Liver (tissue), 3 donors: ENCODE results near the gene RTBDN.

Source experiments
- FOXA1 ChIP-seq: IDR thresholded peaks from 2 replicates; pipeline ENCODE4 v1.6.1; 2016; ENCODE audit warnings: antibody characterized with exemption
- JUND ChIP-seq, 2 donors: IDR thresholded peaks; 2 replicates each; pipeline ENCODE4 v1.6.1; 2016; ENCODE audit warnings: antibody characterized with exemption in 2 of 2
- SP1 ChIP-seq: IDR thresholded peaks from 2 replicates; pipeline ENCODE4 v1.6.1; 2018; ENCODE audit warnings: antibody characterized with exemption, mild to moderate bottlenecking
- TF ChIP-seq, protein P1 (sequence below): fragments of 150-350 bp; IDR thresholded peaks from 2 replicates; pipeline ENCODE4 v1.5.1; 2017; ENCODE audit warnings: improper control_type of control experiment, low read depth, low read length; ENCODE audit not compliant: missing input control
- donor health status: healthy.
- donor health status: healthy.

DNA sequence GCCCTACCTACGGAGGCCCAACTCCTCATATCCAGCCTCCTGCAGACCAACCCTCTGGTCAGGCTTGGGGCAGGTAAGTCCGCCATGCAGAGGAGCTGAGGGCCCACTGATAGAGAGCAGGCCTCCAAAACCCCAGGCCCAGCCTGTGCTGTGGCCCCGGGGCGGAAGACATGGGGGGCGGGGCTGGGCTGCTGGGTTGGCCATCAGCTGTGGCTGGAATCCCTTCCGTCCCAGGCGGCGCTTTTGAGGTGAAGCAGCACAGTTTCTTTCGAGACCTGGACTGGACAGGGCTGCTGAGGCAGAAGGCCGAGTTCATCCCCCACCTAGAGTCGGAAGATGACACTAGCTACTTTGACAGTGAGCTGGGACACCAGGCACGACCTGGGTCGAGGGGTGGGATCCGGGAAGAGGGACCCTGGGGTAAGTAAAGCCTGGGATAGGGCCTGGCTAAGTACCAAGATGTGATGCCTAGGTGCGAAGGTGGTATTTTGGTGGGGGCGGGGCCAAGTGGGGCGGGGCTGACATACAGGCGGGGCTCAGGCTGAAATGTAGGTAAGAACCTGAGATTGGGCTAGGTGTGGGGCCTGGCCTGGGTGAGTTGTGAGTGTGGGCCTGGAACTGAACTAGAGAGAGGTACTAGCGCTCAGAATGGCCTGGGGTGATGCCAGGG lies 31.5 kb upstream of the RTBDN start:
- TF ChIP-seq JUND (IDR thresholded peaks at IDR 0.05) (no peak), FOXA1 (no peak), SP1 (no peak)
- TF ChIP-seq, protein P1, sequence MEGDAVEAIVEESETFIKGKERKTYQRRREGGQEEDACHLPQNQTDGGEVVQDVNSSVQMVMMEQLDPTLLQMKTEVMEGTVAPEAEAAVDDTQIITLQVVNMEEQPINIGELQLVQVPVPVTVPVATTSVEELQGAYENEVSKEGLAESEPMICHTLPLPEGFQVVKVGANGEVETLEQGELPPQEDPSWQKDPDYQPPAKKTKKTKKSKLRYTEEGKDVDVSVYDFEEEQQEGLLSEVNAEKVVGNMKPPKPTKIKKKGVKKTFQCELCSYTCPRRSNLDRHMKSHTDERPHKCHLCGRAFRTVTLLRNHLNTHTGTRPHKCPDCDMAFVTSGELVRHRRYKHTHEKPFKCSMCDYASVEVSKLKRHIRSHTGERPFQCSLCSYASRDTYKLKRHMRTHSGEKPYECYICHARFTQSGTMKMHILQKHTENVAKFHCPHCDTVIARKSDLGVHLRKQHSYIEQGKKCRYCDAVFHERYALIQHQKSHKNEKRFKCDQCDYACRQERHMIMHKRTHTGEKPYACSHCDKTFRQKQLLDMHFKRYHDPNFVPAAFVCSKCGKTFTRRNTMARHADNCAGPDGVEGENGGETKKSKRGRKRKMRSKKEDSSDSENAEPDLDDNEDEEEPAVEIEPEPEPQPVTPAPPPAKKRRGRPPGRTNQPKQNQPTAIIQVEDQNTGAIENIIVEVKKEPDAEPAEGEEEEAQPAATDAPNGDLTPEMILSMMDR, result no peak
